Right lobe of liver (tissue), 6 donors: ENCODE results near the gene CT45A3. TPM values are rescaled to one million over a fixed set of nuclear protein-coding genes. Genes with fewer than 3 reads are reported as not detected.
"Not testable (repeated sequence)": the region's sequence is repeated elsewhere in the genome, so short reads cannot be mapped to it uniquely, and the experiment has no call there.

Source experiments
- ATAC-seq, 4 donors: fragments of 200-7000 bp; cut with Tn5 transposase; one replicate each; pipeline ENCODE4 v1.9.1; 2020; ENCODE audit warnings: mild to moderate bottlenecking in 4 of 4, moderate library complexity in 4 of 4
- DNase-seq, 3 donors: peaks; one replicate each; pipeline ENCODE4 v3.0.0-alpha.2; 2020
- H3K27ac ChIP-seq, 3 donors: fragments of 200-600 bp; one replicate each; pipeline ENCODE4 v1.8.0; 2022
- H3K27me3 ChIP-seq, 2 donors: fragments of 200-600 bp; one replicate each; pipeline ENCODE4 v1.8.0; 2022
- H3K36me3 ChIP-seq, 4 donors: fragments of 200-600 bp; sonication (generic) in 1 of 4; one replicate each; pipeline versions ENCODE4 v1.5.1 to v1.8.0; 2017 to 2022; ENCODE audit warnings: control low read depth in 1 of 4
- H3K4me1 ChIP-seq, 4 donors: fragments of 200-600 bp; sonication (generic) in 1 of 4; one replicate each; pipeline versions ENCODE4 v1.5.1 to v1.8.0; 2017 to 2022; ENCODE audit warnings: control low read depth in 1 of 4
- H3K4me3 ChIP-seq, 3 donors: fragments of 200-600 bp; one replicate each; pipeline ENCODE4 v1.8.0; 2022
- H3K9me3 ChIP-seq, 4 donors: fragments of 200-600 bp; sonication (generic) in 1 of 4; one replicate each; pipeline versions ENCODE4 v1.5.1 to v1.8.0; 2017 to 2022; ENCODE audit warnings: control low read depth in 1 of 4
- POLR2A ChIP-seq: fragments of 450-650 bp; IDR thresholded peaks from one replicate; pipeline ENCODE4 v1.6.1; 2017; ENCODE audit warnings: antibody characterized with exemption, mild to moderate bottlenecking
- WGBS: methylation state at CpG from one replicate; pipeline ENCODE4 v1.1.6; 2018; ENCODE audit warnings: low coverage, low lambda C conversion rate; ENCODE audit not compliant: insufficient coverage; ENCODE audit errors: missing lambda C conversion rate; 5-methylcytosine and 5-hydroxymethylcytosine counted together
- intact Hi-C, 2 donors: fragments of 100-400 bp; cut with DNase I; formaldehyde crosslinking; loops; one replicate each; pipeline versions ENCODE4 v1.11.2 to v1.14.1; 2022
- small RNA-seq, 2 experiments: library from RNA; depleted of rRNA; stranded (forward); fragments of <200 nt; gene quantifications; one replicate each; pipeline ENCODE3, GENCODE V24; 2016
- total RNA-seq, 6 experiments: library from RNA; depleted of rRNA in 2 of 6; stranded (reverse); fragments of >200 nt in 2 of 6; fragmentation: NEBNext Ultra II Directional in 3 of 6; extraction: Animal tissue kit (Norgen Biotek cat#: 25700) in 3 of 6; gene quantifications; one replicate each; pipeline versions ENCODE4 v1.1.0 to v1.2.4, GENCODE V29; 2016 to 2023
- TF ChIP-seq, protein P1 (sequence below), 4 donors: fragments of 200-600 bp in 3 of 4; fragments of 450-650 bp in 1 of 4; IDR thresholded peaks; one replicate each; pipeline versions ENCODE4 v1.5.1 to v1.8.0; 2016 to 2022; ENCODE audit warnings: antibody characterized with exemption in 4 of 4, mild to moderate bottlenecking in 2 of 4
- donor health status: DM: no; HTN: yes; CAD: no.
- donor health status: DM: no; HTN: no; CAD: no.
- donor health status: DM: no; HTN: no; CAD: no.
- donor health status: DM: no; HTN: yes; CAD: no.
- donor health status: DM: no; HTN: yes; CAD: no.

CT45A3 gene
- total RNA-seq, 6 experiments from 2014 or later: not detected

DNA sequence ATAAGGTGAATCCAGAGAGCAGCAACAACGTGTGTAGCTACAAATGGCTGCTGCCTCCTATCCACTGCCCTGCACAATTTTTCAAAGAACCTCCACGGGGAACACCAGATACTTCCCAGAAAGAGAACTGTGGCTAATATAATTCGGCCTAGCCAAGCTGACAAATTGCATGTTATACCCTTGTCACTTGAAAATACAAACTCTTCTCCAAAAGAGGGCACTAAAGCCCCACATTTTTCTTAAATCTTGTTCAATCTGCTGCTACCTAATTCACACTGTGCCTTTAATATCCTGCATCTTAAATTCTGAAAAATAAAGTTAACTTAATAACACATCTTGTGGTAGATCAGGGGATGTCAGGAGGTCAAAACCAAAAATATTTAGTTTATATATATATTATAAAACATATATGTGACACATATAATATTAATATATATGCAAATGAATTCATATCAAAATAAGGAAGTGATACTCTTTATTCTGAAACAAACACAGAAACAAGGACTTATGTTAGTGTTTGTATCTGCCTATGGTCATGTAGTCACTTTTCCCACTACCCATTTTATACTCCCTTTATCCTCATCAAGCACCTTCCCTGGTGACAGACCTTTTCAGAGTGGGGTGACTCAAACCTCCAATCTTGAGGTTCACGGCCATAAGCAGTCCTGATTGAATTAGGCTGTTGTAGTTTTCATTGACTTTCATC, 30.5 kb downstream of the CT45A3 start:
- Histone ChIP-seq H3K36me3 (no peaks in the 10 kb centered on the region), H3K27ac (no peak overlapping the region), H3K27me3 (no peaks in the 10 kb centered on the region), H3K4me1 (no peaks in the 10 kb centered on the region), H3K4me3 (no peak overlapping the region), H3K9me3 (no peaks in the 10 kb centered on the region)
- intact Hi-C loops: no loop called here
- ATAC-seq (no peak), DNase-seq (no peak)
- TF ChIP-seq, protein P1, sequence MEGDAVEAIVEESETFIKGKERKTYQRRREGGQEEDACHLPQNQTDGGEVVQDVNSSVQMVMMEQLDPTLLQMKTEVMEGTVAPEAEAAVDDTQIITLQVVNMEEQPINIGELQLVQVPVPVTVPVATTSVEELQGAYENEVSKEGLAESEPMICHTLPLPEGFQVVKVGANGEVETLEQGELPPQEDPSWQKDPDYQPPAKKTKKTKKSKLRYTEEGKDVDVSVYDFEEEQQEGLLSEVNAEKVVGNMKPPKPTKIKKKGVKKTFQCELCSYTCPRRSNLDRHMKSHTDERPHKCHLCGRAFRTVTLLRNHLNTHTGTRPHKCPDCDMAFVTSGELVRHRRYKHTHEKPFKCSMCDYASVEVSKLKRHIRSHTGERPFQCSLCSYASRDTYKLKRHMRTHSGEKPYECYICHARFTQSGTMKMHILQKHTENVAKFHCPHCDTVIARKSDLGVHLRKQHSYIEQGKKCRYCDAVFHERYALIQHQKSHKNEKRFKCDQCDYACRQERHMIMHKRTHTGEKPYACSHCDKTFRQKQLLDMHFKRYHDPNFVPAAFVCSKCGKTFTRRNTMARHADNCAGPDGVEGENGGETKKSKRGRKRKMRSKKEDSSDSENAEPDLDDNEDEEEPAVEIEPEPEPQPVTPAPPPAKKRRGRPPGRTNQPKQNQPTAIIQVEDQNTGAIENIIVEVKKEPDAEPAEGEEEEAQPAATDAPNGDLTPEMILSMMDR (IDR thresholded peaks at IDR 0.05): no peak
- no peak for TF ChIP-seq POLR2A
- 42% methylated on average over 2 of the region's 4 CpGs for WGBS

DNA sequence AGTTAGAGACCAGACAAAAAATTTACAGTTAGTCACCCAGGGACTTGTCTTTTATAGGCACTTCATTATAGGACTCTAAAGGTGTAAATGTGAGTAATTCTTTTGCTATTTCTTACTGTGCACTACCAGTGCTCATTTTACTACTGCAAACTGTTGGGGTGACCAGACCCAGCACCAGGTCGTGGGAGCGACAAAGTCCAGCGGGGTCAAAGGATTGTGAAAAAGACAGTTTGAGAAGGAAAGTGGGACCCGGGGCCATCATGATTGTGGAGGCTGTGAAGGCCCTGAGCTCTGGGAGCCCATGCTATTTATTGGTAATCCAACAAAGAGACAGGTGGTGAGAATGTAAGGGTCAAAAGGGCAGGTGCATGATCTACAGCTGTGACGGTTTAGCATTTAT, 33.3 kb downstream of the CT45A3 start:
- intact Hi-C loops, H3K27ac ChIP-seq, H3K27me3 ChIP-seq, DNase-seq, H3K4me1 ChIP-seq, H3K9me3 ChIP-seq, H3K4me3 ChIP-seq, ATAC-seq, H3K36me3 ChIP-seq: not testable (repeated sequence)
- WGBS: 58% methylated on average over 5 of the region's 5 CpGs

DNA sequence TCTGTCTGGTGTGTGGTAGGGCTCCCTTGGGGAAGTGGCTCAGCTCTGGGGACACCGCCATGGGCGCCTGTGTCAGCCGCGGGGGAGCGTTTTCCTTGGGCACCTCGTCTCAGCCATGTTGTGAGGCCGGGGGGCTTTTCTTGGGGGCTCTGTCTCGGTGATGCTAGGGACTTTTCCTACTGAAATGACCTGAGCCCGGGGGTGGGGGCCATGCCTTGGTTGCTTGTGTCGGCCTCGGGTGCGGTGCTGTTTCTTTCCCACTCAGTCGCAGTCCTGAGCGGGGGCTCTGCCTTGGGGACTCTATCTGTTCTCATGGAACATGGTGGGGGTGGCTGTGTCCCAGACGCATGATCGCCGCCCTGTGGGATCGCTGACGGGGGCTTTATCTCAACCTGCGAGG, 54.2 kb downstream of the CT45A3 start:
- intact Hi-C loops: no loop called here
- Histone ChIP-seq H3K27me3 (no peaks in the 10 kb centered on the region), H3K4me1 (no peaks in the 10 kb centered on the region), H3K4me3 (no peak overlapping the region), H3K27ac (no peak overlapping the region), H3K9me3 (no peaks in the 10 kb centered on the region), H3K36me3 (no peaks in the 10 kb centered on the region)
- no peak for ATAC-seq
- TF ChIP-seq POLR2A: no peak
- TF ChIP-seq, protein P1 (IDR thresholded peaks at IDR 0.05): no peak
- WGBS: 80% methylated on average over 2 of the region's 20 CpGs
- no peak for DNase-seq

DNA sequence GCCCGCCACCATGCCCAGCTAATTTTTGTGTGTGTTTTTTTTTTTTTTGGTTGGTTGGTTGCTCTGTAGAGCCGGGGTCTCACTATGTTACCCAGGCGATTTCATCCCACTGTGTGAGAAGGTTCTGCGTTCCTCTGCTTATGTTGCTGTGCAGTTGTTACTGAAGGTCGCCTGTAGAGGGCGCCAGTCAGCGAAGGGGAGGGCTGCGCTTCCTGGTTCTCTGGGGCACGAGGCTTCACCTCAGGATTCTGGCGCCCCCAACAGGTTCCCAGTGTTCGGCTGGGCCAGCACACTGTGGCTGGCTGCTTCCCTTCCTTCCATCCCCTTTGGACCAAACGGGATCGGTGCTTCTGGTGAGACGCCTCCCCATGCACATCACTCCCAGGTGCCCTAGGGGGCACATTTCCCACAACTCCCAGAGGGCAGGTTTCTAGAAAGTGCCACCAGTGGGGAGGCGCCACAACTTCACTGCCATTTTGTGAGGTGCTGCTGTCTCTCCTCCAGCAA, 54.8 kb downstream of the CT45A3 start, which contains the start of gene CT45A1:
Gene CT45A1 (plus strand): TSS at position 457 of the 507 bp plus-strand sequence. CDS start 5,302 bp downstream, outside the sequence.
- no CpG with 5 or more reads among the region's 15 CpGs for WGBS
- H3K27me3 ChIP-seq, ATAC-seq, DNase-seq, H3K36me3 ChIP-seq, H3K4me1 ChIP-seq, intact Hi-C loops, H3K4me3 ChIP-seq, H3K27ac ChIP-seq, H3K9me3 ChIP-seq: not testable (repeated sequence)

Small RNAs within 50 kb of the gene (small RNA-seq; reads per million reads assigned to genes)
- 0 reads per million in 2 experiments for gene AC240442.1

Other genes starting within 250 kb of the CT45A3 start
- 1 to 10 TPM in 4 of 6 experiments, under 1 TPM in 2; 0.37 to 2.0 (median 1.1) TPM for gene INTS6L, start 247.5 kb downstream of the CT45A3 start, total RNA-seq
- gene CT45A1, start 54.6 kb downstream of the CT45A3 start, total RNA-seq: not detected
- gene CT45A5, start 17.3 kb upstream of the CT45A3 start, total RNA-seq: not detected
- gene CT45A6, start 34.6 kb upstream of the CT45A3 start, total RNA-seq: not detected
- not detected for gene CT45A2, start 51.8 kb upstream of the CT45A3 start, total RNA-seq
- not detected for gene CT45A7, start 69.1 kb upstream of the CT45A3 start, total RNA-seq
- gene CT45A8, start 86.3 kb upstream of the CT45A3 start, total RNA-seq: not detected
- gene CT45A9, start 103.6 kb upstream of the CT45A3 start, total RNA-seq: not detected
- not detected for gene CT45A10, start 125.3 kb upstream of the CT45A3 start, total RNA-seq
- not detected for gene SAGE1, start 125.5 kb upstream of the CT45A3 start, total RNA-seq
- 1 to 10 TPM; 4.4 to 7.4 (median 6.4) TPM for gene MMGT1, start 205.8 kb upstream of the CT45A3 start, total RNA-seq
- gene SLC9A6, start 217.2 kb upstream of the CT45A3 start, total RNA-seq: 1 to 10 TPM; 3.6 to 7.6 (median 4.9) TPM